ENCODE data around the gene PINLYP. TPM values are rescaled to one million over a fixed set of nuclear protein-coding genes. Genes with fewer than 3 reads are reported as not detected.

PINLYP gene
- total and polyA plus RNA-seq, 8 donors = 0.51 to 7.2 (median 0.85) TPM

DNA sequence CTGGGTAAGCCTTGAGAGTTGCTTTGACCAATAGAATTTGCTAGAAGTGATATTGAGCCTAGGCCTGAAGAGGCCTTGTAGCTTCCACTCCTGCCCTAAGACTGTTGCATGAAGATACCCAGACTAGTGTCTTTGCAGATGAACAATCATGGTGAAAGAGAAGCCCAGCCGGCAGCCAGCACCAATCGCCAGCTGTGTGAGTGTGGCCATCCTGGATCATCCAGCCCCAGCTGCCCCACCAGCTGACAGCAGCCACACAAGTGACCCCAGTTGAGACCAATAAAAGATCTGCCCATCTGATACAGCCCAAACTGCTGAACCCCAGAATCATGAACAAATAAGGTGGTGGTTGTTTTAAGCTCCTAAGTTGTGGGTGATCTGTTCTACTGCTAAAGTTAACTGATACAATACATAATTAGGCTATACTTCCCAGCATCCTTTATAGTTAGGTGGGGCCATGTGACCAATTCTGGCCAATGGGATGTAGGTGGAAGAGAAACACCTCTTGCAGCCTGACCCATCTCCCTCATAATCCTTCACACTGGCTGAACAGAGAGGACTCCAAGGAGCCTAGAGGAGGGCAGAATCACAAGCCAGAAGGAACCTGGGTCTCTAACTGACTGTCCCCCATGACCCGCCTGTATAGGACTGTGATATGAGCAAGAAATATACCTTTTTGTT lies 53.2 kb downstream of the PINLYP start:
- intact Hi-C loops (cut with DNase I) = no loop called here

DNA sequence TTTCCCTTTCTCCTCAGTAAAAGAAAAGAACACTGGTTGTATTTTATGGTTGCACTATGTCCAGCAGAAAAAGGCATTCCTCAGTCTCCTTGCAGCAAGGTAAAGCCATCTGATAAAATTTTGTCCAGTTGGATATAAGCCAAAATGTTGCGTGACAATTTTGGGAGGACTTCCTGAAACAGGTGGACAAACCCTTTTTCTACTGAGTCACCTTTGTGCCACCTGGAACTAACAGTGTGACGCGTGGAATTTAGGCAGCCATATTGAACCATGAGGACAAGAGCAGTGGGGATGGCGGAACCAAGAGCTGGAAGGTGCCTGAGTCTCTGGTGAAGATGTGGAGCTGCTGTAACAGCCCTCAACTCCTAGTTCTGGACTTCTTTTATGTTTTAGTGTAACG lies 55.9 kb downstream of the PINLYP start:
- no peak for FAIRE-seq
- Histone ChIP-seq H3K27ac (no peak overlapping the region), H3K4me3 (no peak overlapping the region), H3K4me1 (no peaks in the 10 kb centered on the region), H3K27me3 (no peaks in the 10 kb centered on the region), H3K36me3 (no peaks in the 10 kb centered on the region), H3K9me3 (no peaks in the 10 kb centered on the region)
- intact Hi-C loops (cut with DNase I) = no loop called here
- 84 to 86% methylated on average over 5 of the region's 5 CpGs for WGBS, 2 donors
- ATAC-seq = no peak
- TF ChIP-seq, protein P1, sequence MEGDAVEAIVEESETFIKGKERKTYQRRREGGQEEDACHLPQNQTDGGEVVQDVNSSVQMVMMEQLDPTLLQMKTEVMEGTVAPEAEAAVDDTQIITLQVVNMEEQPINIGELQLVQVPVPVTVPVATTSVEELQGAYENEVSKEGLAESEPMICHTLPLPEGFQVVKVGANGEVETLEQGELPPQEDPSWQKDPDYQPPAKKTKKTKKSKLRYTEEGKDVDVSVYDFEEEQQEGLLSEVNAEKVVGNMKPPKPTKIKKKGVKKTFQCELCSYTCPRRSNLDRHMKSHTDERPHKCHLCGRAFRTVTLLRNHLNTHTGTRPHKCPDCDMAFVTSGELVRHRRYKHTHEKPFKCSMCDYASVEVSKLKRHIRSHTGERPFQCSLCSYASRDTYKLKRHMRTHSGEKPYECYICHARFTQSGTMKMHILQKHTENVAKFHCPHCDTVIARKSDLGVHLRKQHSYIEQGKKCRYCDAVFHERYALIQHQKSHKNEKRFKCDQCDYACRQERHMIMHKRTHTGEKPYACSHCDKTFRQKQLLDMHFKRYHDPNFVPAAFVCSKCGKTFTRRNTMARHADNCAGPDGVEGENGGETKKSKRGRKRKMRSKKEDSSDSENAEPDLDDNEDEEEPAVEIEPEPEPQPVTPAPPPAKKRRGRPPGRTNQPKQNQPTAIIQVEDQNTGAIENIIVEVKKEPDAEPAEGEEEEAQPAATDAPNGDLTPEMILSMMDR (IDR thresholded peaks at IDR 0.05) = no peak
- no peak for DNase-seq

More for the DNA sequence above, 53.2 kb downstream of the PINLYP start:
- H3K4me3 ChIP-seq = no peak overlapping the region
- no peaks in the 10 kb centered on the region for H3K27me3 ChIP-seq
- ATAC-seq (no peak), FAIRE-seq (no peak), DNase-seq (no peak)
- 85 to 89% methylated on average over 3 of the region's 3 CpGs for WGBS, 2 donors
- TF ChIP-seq, protein P1 (IDR thresholded peaks at IDR 0.05) = no peak
- H3K36me3 ChIP-seq = no peaks in the 10 kb centered on the region
- H3K4me1 ChIP-seq = no peaks in the 10 kb centered on the region
- H3K9me3 ChIP-seq = no peaks in the 10 kb centered on the region
- no peak overlapping the region for H3K27ac ChIP-seq

Other genes with a start within 250 kb of the PINLYP start
- gene CD177, start 222.1 kb upstream of the PINLYP start, total RNA-seq = 1 to 10 TPM in 1 of 6 donors, under 1 TPM in 4, not detected in 1; 0.25 to 2.8 (median 0.28) TPM
- gene CD177, start 222.1 kb upstream of the PINLYP start, polyA plus RNA-seq = under 1 TPM; 0.14 to 0.42 TPM
- not detected for gene TEX101, start 160.9 kb upstream of the PINLYP start, total RNA-seq
- not detected for gene TEX101, start 160.9 kb upstream of the PINLYP start, polyA plus RNA-seq
- gene LYPD3, start 110.2 kb upstream of the PINLYP start, total RNA-seq = under 1 TPM; 0.20 to 0.53 (median 0.31) TPM
- gene LYPD3, start 110.2 kb upstream of the PINLYP start, polyA plus RNA-seq = 1 to 10 TPM in 1 of 2 donors, under 1 TPM in 1; 0.38 to 1.7 TPM
- gene PHLDB3, start 71.1 kb upstream of the PINLYP start, total RNA-seq = 10 to 100 TPM in 2 of 6 donors, 1 to 10 TPM in 4; 7.2 to 12.8 (median 9.5) TPM
- gene PHLDB3, start 71.1 kb upstream of the PINLYP start, polyA plus RNA-seq = 10 to 100 TPM; 22.3 to 33.7 TPM
- 10 to 100 TPM in 5 of 6 donors, 1 to 10 TPM in 1; 8.7 to 21.3 (median 15.9) TPM for gene ETHE1, start 48.6 kb upstream of the PINLYP start, total RNA-seq
- gene ETHE1, start 48.6 kb upstream of the PINLYP start, polyA plus RNA-seq = 10 to 100 TPM; 13.6 to 17.3 TPM
- 1 to 10 TPM in 5 of 6 donors, under 1 TPM in 1; 0.79 to 1.3 (median 1.2) TPM for gene ZNF575, start 42.6 kb upstream of the PINLYP start, total RNA-seq
- gene ZNF575, start 42.6 kb upstream of the PINLYP start, polyA plus RNA-seq = 1 to 10 TPM; 1.1 to 1.2 TPM
- 10 to 100 TPM in 5 of 6 donors, 1 to 10 TPM in 1; 9.3 to 13.5 (median 12.0) TPM for gene XRCC1, start 274 bp upstream of the PINLYP start, total RNA-seq
- 10 to 100 TPM; 15.0 to 19.3 TPM for gene XRCC1, start 274 bp upstream of the PINLYP start, polyA plus RNA-seq
- gene IRGQ, start 20.3 kb downstream of the PINLYP start, total RNA-seq = 10 to 100 TPM in 3 of 6 donors, 1 to 10 TPM in 3; 8.2 to 14.7 (median 11.0) TPM
- 1 to 10 TPM; 4.3 to 6.1 TPM for gene IRGQ, start 20.3 kb downstream of the PINLYP start, polyA plus RNA-seq
- gene ZNF576, start 20.8 kb downstream of the PINLYP start, total RNA-seq = 1 to 10 TPM; 5.2 to 8.6 (median 6.2) TPM
- gene ZNF576, start 20.8 kb downstream of the PINLYP start, polyA plus RNA-seq = 1 to 10 TPM; 7.5 to 8.4 TPM
- under 1 TPM in 4 of 6 donors, not detected in 2; 0.06 to 0.28 (median 0.22) TPM for gene SRRM5, start 36.3 kb downstream of the PINLYP start, total RNA-seq
- 1 to 10 TPM in 1 of 2 donors, under 1 TPM in 1; 0.87 to 1.3 TPM for gene SRRM5, start 36.3 kb downstream of the PINLYP start, polyA plus RNA-seq
- 10 to 100 TPM; 12.0 to 23.7 (median 17.4) TPM for gene ZNF428, start 43.8 kb downstream of the PINLYP start, total RNA-seq
- gene ZNF428, start 43.8 kb downstream of the PINLYP start, polyA plus RNA-seq = 10 to 100 TPM; 35.9 to 55.0 TPM
- gene CADM4, start 64.0 kb downstream of the PINLYP start, total RNA-seq = 10 to 100 TPM in 2 of 6 donors, 1 to 10 TPM in 4; 5.9 to 11.3 (median 7.5) TPM
- 10 to 100 TPM in 1 of 2 donors, 1 to 10 TPM in 1; 9.8 to 10.5 TPM for gene CADM4, start 64.0 kb downstream of the PINLYP start, polyA plus RNA-seq
- 10 to 100 TPM in 2 of 6 donors, 1 to 10 TPM in 4; 1.6 to 24.5 (median 3.1) TPM for gene PLAUR, start 94.4 kb downstream of the PINLYP start, total RNA-seq
- gene PLAUR, start 94.4 kb downstream of the PINLYP start, polyA plus RNA-seq = 1 to 10 TPM; 4.4 to 5.1 TPM
- gene IRGC, start 140.3 kb downstream of the PINLYP start, total RNA-seq = not detected
- not detected for gene IRGC, start 140.3 kb downstream of the PINLYP start, polyA plus RNA-seq
- gene SMG9, start 179.2 kb downstream of the PINLYP start, total RNA-seq = 10 to 100 TPM in 3 of 6 donors, 1 to 10 TPM in 3; 6.6 to 20.1 (median 10.5) TPM
- gene SMG9, start 179.2 kb downstream of the PINLYP start, polyA plus RNA-seq = 10 to 100 TPM; 22.3 to 23.0 TPM
- gene KCNN4, start 205.2 kb downstream of the PINLYP start, total RNA-seq = 1 to 10 TPM in 3 of 6 donors, under 1 TPM in 3; 0.43 to 2.6 (median 0.82) TPM
- 1 to 10 TPM; 1.3 to 1.5 TPM for gene KCNN4, start 205.2 kb downstream of the PINLYP start, polyA plus RNA-seq
- 1 to 10 TPM in 1 of 6 donors, under 1 TPM in 5; 0.09 to 1.2 (median 0.24) TPM for gene LYPD5, start 226.6 kb downstream of the PINLYP start, total RNA-seq
- gene LYPD5, start 226.6 kb downstream of the PINLYP start, polyA plus RNA-seq = under 1 TPM; 0.42 to 0.49 TPM